ENCODE measurements around the gene SLC6A13.

- TF ChIP-seq CTCF (IDR thresholded peaks at IDR 0.05) (no peak), POLR2AphosphoS5 (IDR thresholded peaks at IDR 0.05) (no peak), POLR2A (IDR thresholded peaks at IDR 0.05) (no peak)
Observed at GRCh38 chr12:268483-268840, 5.8 kb upstream of the SLC6A13 start.
